SU-DHL-6 (cell line): Measurements from ENCODE around the gene UPK3B.
"Not testable (repeated sequence)": the region's sequence is repeated elsewhere in the genome, so short reads cannot be mapped to it uniquely, and the experiment has no call there.

Experiments used
- H2AFZ ChIP-seq: fragments of 200-600 bp; sonication (generic); 2 replicates; pipeline ENCODE4 v1.6.1; 2014; ENCODE audit warnings: low read depth, mild to moderate bottlenecking, moderate library complexity, mixed read lengths, antibody characterized with exemption, low read length; ENCODE audit not compliant: severe bottlenecking
- H3F3A ChIP-seq: fragments of 200-600 bp; shearing (Covaris generic); 2 replicates; pipeline ENCODE4 v1.6.0; 2016; ENCODE audit warnings: antibody characterized with exemption, mild to moderate bottlenecking; ENCODE audit not compliant: insufficient read depth
- H3K27ac ChIP-seq: fragments of 200-600 bp; sonication (generic); 2 replicates; pipeline ENCODE4 v1.5.1; 2016; ENCODE audit warnings: low read depth, mild to moderate bottlenecking, low read length, moderate library complexity, mixed read lengths
- H3K27me3 ChIP-seq: fragments of 200-600 bp; sonication (generic), shearing (Covaris generic); 2 replicates; pipeline ENCODE4 v1.6.0; 2014; ENCODE audit warnings: mild to moderate bottlenecking, low read length
- H3K36me3 ChIP-seq: fragments of 200-600 bp; sonication (generic); 2 replicates; pipeline ENCODE4 v1.6.1; 2014; ENCODE audit warnings: mild to moderate bottlenecking, low read length, mixed read lengths
- H3K4me2 ChIP-seq: fragments of 300-600, 200-600 bp; shearing (Covaris generic), sonication (generic); 2 replicates; pipeline ENCODE4 v1.6.0; 2014; ENCODE audit warnings: low read length, low read depth, mild to moderate bottlenecking; ENCODE audit not compliant: poor library complexity, severe bottlenecking
- H3K4me3 ChIP-seq: fragments of 200-600 bp; sonication (generic); 2 replicates; pipeline ENCODE4 v1.5.1; 2014; ENCODE audit warnings: antibody characterized with exemption, low read length, mild to moderate bottlenecking, mixed read lengths; ENCODE audit not compliant: insufficient read depth, poor library complexity, severe bottlenecking
- H3K79me2 ChIP-seq: fragments of 200-600 bp; sonication (generic); 2 replicates; pipeline ENCODE4 v1.6.1; 2014; ENCODE audit warnings: mild to moderate bottlenecking, low read length, moderate library complexity; ENCODE audit not compliant: insufficient read depth
- H3K9ac ChIP-seq: fragments of 200-600 bp; sonication (generic); 2 replicates; pipeline ENCODE4 v1.7.0; 2014; ENCODE audit warnings: mild to moderate bottlenecking, low read length
- H3K9me2 ChIP-seq: fragments of 200-600 bp; sonication (generic); replicated peaks from 2 replicates; pipeline ENCODE4 v1.6.1; 2014; ENCODE audit warnings: low read length; ENCODE audit not compliant: insufficient read depth
- H3K9me3 ChIP-seq: fragments of 200-600 bp; sonication (generic); 2 replicates; pipeline ENCODE4 v1.6.1; 2014; ENCODE audit warnings: low read length, mixed read lengths; ENCODE audit not compliant: insufficient read depth
- H4K20me1 ChIP-seq: fragments of 200-600 bp; sonication (generic); 2 replicates; pipeline ENCODE4 v1.6.1; 2014; ENCODE audit warnings: low read depth, mild to moderate bottlenecking, antibody characterized with exemption, low read length, moderate library complexity, mixed read lengths

The UPK3B gene

DNA sequence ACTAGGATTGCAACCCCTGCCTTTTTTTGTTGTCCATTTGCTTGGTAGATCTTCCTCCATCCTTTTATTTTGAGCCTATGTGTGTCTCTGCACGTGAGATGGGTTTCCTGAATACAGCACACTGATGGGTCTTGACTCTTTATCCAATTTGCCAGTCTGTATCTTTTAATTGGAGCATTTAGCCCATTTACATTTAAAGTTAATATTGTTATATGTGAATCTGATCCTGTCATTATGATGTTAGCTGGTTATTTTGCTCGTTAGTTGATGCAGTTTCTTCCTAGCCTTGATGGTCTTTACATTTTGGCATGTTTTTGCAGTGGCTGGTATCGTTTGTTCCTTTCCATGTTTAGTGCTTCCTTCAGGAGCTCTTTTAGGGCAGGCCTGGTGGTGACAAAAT lies 54.6 kb downstream of the UPK3B start:
- H3K9me3 ChIP-seq, H3K9ac ChIP-seq: not testable (repeated sequence)
- H3K79me2 ChIP-seq = peaks cover 27% of the 10 kb centered on the region

More for the DNA sequence above, 54.6 kb downstream of the UPK3B start:
- not testable (repeated sequence) for H3K27me3 ChIP-seq, H3K4me3 ChIP-seq, H3K9me2 ChIP-seq, H3F3A ChIP-seq, H3K4me2 ChIP-seq, H4K20me1 ChIP-seq, H3K36me3 ChIP-seq, H3K27ac ChIP-seq, H2AFZ ChIP-seq
